Astrocyte (in vitro differentiated cells and primary cell): ENCODE data around the gene WDR93.

Source experiments
- EZH2 ChIP-seq: IDR thresholded peaks from 2 replicates; pipeline ENCODE4 v1.6.1; 2012; ENCODE audit warnings: mild to moderate bottlenecking, low read length, inconsistent platforms; ENCODE audit not compliant: insufficient read depth
- TF ChIP-seq, protein P1 (sequence below): IDR thresholded peaks from 2 replicates; pipeline ENCODE4 v1.5.1; 2011; ENCODE audit warnings: low read depth, mild to moderate bottlenecking, inconsistent platforms, low read length, moderate library complexity; ENCODE audit not compliant: insufficient read depth

DNA sequence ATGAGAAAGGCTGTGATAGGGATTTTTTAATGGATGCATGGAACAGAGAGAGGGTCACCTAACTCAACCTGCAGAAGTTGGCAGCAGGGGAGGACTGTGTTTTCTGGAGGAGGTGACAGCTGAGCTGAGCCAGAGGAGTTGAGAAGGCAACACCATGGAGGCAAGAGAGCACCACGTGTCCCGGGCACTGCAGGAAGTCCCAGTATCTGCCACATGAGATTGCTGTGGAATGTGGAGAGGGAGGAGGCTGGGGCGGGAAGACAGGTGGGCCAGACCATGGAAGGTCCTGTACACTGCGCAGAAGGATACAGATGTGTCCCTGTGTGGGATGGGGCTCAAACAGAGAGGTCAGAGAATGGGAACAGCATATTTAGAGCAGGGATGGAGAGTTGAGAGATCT, 45.2 kb downstream of the WDR93 start:
- TF ChIP-seq, protein P1, sequence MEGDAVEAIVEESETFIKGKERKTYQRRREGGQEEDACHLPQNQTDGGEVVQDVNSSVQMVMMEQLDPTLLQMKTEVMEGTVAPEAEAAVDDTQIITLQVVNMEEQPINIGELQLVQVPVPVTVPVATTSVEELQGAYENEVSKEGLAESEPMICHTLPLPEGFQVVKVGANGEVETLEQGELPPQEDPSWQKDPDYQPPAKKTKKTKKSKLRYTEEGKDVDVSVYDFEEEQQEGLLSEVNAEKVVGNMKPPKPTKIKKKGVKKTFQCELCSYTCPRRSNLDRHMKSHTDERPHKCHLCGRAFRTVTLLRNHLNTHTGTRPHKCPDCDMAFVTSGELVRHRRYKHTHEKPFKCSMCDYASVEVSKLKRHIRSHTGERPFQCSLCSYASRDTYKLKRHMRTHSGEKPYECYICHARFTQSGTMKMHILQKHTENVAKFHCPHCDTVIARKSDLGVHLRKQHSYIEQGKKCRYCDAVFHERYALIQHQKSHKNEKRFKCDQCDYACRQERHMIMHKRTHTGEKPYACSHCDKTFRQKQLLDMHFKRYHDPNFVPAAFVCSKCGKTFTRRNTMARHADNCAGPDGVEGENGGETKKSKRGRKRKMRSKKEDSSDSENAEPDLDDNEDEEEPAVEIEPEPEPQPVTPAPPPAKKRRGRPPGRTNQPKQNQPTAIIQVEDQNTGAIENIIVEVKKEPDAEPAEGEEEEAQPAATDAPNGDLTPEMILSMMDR, result no peak
- TF ChIP-seq EZH2, result no peak
